ENCODE measurements around the gene TENM4.

DNA sequence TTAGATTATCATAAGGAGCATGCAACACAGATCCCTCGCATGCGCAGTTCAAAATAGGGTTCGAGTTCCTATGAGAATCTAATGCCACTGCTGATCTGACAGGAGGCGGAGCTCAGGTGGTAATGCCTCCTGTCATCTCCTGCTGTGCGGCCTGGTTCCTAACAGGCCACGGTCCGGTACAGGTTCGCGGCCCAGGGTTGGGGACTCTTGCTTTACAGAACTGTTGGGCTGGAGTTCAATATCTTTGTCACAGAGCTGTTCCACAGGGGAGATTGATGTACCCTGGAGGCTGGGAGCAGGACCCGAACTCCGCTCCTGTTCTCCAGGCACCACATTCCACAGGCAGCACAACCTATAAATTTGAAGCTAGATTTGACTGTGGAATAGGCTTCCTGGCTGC is 508.1 kb downstream of the TENM4 start:
- TF ChIP-seq EP300 (IDR thresholded peaks at IDR 0.05), result no peak
- no peak for TF ChIP-seq POLR2A (IDR thresholded peaks at IDR 0.05)
- no peak for TF ChIP-seq CTCF (IDR thresholded peaks at IDR 0.05)
